G401.6 (cell line): ENCODE measurements around the gene ALG14.
A peak's percentile ranks its signal among the peaks of the same experiment; 100 is the strongest.
"Not testable (repeated sequence)": the region's sequence is repeated elsewhere in the genome, so short reads cannot be mapped to it uniquely, and the experiment has no call there.

Experiments
- FAIRE-seq: peaks from 2 replicates; lab custom pipeline; 2012; peaks lifted over from hg19 to GRCh38; lab: Jason Lieb, UNC

Gene ALG14, protein sequence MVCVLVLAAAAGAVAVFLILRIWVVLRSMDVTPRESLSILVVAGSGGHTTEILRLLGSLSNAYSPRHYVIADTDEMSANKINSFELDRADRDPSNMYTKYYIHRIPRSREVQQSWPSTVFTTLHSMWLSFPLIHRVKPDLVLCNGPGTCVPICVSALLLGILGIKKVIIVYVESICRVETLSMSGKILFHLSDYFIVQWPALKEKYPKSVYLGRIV

DNA sequence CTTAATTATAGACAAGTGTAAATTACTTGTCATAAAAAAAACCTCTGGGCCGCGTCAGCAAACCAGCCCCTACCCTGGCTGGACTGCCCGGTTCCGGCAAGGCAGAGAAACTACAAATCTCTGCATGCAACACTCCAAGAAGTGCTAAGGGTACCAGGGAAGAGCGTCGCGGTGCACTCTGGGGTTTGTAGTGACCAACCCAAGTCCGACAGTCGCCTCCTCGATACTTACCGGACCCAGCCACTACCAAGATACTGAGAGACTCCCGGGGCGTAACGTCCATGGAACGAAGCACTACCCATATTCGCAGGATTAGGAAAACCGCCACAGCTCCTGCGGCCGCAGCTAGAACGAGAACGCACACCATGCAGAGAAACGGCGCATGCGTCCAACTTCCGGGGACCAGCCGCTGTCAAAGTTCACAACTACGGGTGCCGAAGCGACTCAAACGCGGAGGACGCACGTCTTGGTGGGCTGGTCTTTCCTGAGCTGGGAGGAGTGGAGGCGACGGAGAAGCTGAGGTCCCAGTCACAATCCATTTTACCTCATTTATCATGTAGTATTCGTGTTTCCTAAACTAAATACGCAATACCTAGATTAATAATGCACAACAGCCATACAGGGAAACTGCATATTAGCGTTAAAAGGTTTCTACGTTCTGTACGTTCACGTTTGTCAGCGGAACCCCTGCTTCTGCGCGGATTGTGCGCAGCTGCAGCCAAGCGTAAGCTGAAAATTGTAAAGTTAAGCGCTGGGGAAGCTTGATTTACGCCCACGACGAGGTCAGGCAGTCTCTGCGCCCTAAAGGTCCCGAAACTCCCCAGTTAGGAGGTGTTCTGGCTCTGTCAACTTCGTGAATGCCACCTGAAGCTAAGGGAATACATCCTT is at the start of gene ALG14:
Gene ALG14, minus strand, starts transcription at position 420 of the 888 bp plus-strand sequence. Its CDS starts 53 bp downstream, at position 367.
- peak; percentile 78 for FAIRE-seq

GRCh38 chr1:95122151-95122697 is 49.5 kb upstream of the ALG14 start:
- FAIRE-seq: no peak

DNA sequence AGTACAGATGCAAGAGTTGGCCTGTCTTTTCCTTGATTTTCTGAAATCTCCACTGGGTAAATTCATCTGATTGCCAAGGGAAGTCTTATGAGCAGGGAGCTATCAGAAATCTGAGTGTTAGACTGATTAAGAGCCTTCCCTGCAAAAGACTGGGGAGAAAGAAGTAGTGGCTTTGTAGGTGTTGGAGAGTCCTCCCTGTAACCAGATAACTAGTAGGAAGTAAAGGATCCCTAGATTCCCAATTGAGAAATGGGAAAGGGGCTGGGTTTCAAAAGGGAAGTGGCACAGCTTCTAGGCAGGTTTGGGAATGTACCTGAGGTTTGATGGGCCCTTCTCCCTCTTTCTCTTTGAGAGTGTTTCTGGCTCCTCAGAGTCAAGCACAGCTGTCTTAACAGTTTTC is 46.5 kb upstream of the ALG14 start:
- FAIRE-seq: no peak

DNA sequence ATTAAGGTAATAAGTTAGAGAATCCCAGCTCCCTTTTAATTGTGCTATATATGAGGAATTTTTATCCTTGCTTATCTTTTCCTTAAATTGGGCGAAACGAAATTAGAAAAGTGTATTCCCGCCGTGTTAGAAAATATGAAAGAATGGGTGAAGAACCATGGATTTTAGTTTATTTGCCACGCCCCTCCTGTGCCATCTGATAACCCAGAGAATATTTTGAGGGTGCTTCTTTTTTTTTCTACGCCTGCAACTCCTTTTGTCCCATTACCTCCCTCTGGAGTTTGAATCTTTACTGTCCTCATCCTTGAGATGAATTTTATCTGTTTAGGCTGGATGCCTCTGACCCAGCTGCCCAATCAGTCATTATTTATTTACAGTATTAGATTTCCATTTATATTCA is 46.0 kb upstream of the ALG14 start:
- no peak for FAIRE-seq

DNA sequence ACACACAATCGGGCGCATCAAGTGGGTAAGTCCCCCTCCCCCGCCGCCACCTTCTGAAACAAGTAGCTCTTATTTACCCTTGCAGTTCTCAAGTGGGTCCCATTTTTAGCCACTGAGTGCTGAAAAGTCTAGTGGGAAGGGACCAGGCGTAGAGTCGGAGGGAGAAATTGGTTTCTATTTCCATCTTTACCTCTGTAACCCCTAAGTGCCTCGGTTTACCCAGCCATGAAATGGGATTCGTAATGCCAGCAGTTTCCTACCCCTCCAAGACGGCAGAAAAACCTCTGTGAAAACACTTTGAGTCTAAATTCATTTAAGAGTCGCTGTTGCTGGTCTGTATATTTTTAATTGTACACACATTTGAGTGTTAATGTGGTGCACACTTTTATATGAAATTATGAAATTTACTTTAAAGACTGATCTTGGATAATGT is 45.3 kb upstream of the ALG14 start:
- FAIRE-seq: no peak

DNA sequence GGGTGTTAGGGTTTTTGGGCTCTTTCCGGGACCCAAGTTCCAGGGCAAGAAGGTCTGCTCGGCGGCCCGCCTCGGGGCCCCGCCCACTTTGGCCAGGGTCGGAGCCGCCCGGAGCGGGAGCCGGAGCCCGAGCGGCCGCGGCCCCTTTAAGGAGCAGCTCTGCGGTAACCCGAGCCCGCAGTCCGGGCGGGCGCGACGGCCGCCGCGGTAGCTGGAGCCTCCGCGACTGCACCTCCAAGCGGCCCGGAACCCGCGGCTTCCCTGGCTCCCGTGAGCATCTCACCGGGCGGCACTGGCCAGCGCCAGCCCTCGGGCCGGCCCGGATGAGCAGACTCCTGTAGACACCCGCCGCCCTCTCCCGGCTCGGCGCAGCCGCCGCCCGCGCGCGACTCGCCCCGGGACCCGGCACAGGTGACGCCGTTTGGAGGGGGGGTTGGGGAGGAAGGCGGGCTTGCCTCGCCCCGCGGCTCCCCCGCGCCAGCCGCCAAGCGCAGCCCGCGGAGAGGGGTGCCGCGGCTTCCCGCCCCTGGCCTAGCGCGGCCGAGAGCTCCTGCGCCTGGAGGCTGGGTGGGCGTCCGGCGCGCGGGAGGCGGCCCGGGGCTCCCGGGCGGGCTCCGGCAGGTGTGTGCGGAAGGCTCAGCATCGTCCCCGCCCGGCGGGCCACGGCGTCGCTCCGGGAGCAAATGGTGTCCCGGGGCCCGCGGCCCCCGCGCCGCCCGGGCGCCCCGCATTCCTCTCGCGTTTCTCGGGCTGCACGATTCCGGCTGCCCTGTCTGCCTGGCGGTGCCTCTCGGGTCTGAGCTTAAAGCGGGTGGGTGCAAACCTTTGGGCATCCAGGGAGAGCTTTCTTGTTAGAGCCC is 44.7 kb upstream of the ALG14 start, which contains the start of gene TLCD4:
Gene TLCD4, plus strand, starts transcription at position 149 of the 860 bp plus-strand sequence. CDS start 26,547 bp downstream, outside the sequence.
- no peak for FAIRE-seq

GRCh38 chr1:95116580-95117206 is 43.9 kb upstream of the ALG14 start:
- no peak for FAIRE-seq

GRCh38 chr1:95115708-95116137 is 43.0 kb upstream of the ALG14 start:
- no peak for FAIRE-seq

DNA sequence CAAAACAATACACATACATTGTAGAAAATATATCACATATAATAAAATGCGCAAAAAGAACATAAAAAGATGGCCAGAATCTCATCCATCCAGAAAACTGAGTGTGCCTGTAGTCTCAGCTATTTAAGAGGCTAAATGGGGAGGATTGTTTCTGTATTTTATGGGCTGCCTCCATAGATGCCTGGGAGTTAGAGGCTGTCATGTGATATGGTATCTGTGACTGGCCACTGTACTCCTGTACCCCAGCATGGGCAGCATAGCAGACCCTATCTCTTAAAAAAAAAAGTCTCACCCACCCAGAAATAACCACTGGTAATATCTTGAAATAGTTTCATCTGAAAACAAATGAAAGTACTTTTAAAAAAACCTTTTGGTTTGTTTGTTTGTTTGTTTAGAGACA is 40.9 kb upstream of the ALG14 start:
- no peak for FAIRE-seq

DNA sequence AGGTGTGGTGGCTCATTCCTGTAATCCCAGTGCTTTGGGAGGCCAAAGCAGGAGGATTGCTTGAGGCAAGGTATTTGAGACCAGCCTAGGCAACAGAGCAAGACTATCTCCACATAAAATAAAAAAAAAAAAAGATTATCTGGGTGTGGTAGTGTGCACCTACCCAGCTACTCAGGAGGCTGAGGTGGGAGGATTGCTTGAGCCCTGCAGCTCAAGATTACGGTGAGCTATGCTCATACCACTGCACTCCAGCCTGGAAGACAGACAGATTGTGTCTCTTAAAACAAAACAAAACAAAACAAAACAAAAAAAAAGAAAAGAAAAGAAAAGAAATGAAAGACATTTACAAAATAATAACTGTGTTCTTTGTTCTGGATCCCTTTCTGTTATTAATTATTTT is 38.3 kb upstream of the ALG14 start:
- no peak for FAIRE-seq

GRCh38 chr1:95108792-95109191 is 36.0 kb upstream of the ALG14 start:
- no peak for FAIRE-seq

DNA sequence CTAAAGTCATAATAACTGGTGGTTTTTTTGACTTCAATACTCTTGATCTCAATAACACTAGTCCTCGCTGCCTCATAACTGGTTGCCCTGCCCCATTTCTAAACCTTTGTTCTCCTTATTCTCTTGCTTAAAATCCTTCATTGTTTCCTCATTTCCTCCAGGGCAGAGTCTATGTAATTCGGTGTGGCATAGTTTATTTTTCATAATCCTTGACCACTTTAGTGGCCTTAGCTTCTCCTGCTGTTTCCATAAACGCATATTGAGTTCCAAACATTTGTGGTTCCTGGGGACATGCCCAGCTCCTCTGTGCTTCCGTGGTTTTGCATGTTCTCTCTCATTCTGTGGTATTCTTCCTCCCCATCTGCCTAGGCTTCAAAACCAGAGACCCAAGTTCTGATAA is 25.4 kb upstream of the ALG14 start:
- no peak for FAIRE-seq

GRCh38 chr1:95097426-95097825 is 24.7 kb upstream of the ALG14 start:
- no peak for FAIRE-seq

DNA sequence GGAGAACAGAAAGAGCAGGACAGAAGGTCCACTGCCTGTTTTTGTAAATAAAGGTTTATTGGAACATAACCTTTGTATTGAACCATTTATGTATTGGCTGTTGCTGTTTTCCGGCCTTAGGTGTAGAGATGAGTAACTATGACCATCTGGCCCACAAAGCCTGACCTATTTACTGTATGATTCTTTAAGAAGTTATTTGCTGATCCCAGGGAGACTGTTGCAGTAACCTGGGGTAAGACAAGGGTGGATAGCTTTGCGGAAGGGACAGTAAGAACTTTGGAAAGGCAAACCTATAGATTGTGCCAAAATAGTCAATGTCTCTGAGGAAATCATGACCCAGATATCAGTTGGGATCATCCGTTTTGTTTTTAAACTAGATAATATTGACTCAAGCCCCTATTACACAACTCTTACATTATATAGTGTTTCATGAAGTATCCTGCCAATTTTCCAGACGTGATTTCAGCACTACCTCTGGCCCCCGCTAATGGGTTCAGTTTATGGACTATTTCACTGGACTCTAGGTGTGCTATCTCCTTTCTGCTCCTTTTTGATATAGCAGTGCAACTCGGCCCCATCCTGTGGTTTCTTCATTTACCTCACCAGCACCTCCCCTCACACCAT is 23.6 kb upstream of the ALG14 start:
- FAIRE-seq: no peak

DNA sequence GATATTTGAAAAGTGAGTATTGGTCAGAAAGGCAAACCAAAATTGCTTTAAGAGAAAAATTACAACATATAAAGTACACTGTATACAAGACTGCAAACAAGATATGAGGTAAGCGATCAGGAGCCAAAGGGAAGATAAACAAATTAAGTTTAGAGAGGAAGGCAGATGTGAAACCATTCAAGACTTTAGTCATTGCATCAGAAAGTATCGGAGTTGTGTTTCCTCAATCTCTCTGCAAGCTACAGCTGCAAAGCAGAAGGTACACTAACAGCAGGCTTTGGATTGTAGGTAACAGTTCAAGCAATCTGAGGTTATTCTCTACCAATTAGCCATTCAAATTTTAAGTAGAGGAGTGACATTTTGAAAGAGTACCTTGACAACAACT is 23.1 kb upstream of the ALG14 start:
- no peak for FAIRE-seq

GRCh38 chr1:95094923-95095322 is 22.2 kb upstream of the ALG14 start:
- no peak for FAIRE-seq

DNA sequence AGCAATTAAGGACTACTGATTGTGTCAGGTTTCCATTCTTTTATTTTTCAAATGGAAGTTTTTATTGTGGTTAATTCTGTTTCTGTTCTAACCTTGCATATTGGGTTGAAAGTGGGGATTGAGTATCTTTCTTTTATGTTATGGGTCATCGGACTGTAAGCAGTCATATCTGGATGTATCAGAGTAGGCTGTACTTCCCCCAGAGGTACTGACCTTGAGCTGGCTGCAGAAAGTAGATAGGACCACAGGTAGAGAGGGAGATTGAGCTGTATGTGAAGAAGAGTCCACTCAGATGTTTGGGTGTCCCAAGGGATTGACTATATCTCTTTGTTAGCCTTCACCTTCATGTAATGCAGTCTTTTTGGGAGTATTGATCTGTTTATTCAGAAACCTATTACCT is 20.5 kb upstream of the ALG14 start:
- no peak for FAIRE-seq

GRCh38 chr1:95092891-95093290 is 20.1 kb upstream of the ALG14 start:
- not testable (repeated sequence) for FAIRE-seq

- not testable (repeated sequence) for FAIRE-seq
Observed at GRCh38 chr1:95091290-95091689, 18.5 kb upstream of the ALG14 start.

- FAIRE-seq: no peak
Observed at GRCh38 chr1:95089650-95090287, 17.0 kb upstream of the ALG14 start.

GRCh38 chr1:95088303-95088702 is 15.6 kb upstream of the ALG14 start:
- no peak for FAIRE-seq
